SU-DHL-6 (cell line): ENCODE results near the gene SBK3.

Source experiments
- H2AFZ ChIP-seq: fragments of 200-600 bp; sonication (generic); 2 replicates; pipeline ENCODE4 v1.6.1; 2014; ENCODE audit warnings: low read depth, mild to moderate bottlenecking, moderate library complexity, mixed read lengths, antibody characterized with exemption, low read length; ENCODE audit not compliant: severe bottlenecking
- H3F3A ChIP-seq: fragments of 200-600 bp; shearing (Covaris generic); 2 replicates; pipeline ENCODE4 v1.6.0; 2016; ENCODE audit warnings: antibody characterized with exemption, mild to moderate bottlenecking; ENCODE audit not compliant: insufficient read depth
- H3K27ac ChIP-seq: fragments of 200-600 bp; sonication (generic); 2 replicates; pipeline ENCODE4 v1.5.1; 2016; ENCODE audit warnings: low read depth, mild to moderate bottlenecking, low read length, moderate library complexity, mixed read lengths
- H3K27me3 ChIP-seq: fragments of 200-600 bp; sonication (generic), shearing (Covaris generic); 2 replicates; pipeline ENCODE4 v1.6.0; 2014; ENCODE audit warnings: mild to moderate bottlenecking, low read length
- H3K36me3 ChIP-seq: fragments of 200-600 bp; sonication (generic); 2 replicates; pipeline ENCODE4 v1.6.1; 2014; ENCODE audit warnings: mild to moderate bottlenecking, low read length, mixed read lengths
- H3K4me2 ChIP-seq: fragments of 300-600, 200-600 bp; shearing (Covaris generic), sonication (generic); 2 replicates; pipeline ENCODE4 v1.6.0; 2014; ENCODE audit warnings: low read length, low read depth, mild to moderate bottlenecking; ENCODE audit not compliant: poor library complexity, severe bottlenecking
- H3K4me3 ChIP-seq: fragments of 200-600 bp; sonication (generic); 2 replicates; pipeline ENCODE4 v1.5.1; 2014; ENCODE audit warnings: antibody characterized with exemption, low read length, mild to moderate bottlenecking, mixed read lengths; ENCODE audit not compliant: insufficient read depth, poor library complexity, severe bottlenecking
- H3K79me2 ChIP-seq: fragments of 200-600 bp; sonication (generic); 2 replicates; pipeline ENCODE4 v1.6.1; 2014; ENCODE audit warnings: mild to moderate bottlenecking, low read length, moderate library complexity; ENCODE audit not compliant: insufficient read depth
- H3K9ac ChIP-seq: fragments of 200-600 bp; sonication (generic); 2 replicates; pipeline ENCODE4 v1.7.0; 2014; ENCODE audit warnings: mild to moderate bottlenecking, low read length
- H3K9me2 ChIP-seq: fragments of 200-600 bp; sonication (generic); replicated peaks from 2 replicates; pipeline ENCODE4 v1.6.1; 2014; ENCODE audit warnings: low read length; ENCODE audit not compliant: insufficient read depth
- H3K9me3 ChIP-seq: fragments of 200-600 bp; sonication (generic); 2 replicates; pipeline ENCODE4 v1.6.1; 2014; ENCODE audit warnings: low read length, mixed read lengths; ENCODE audit not compliant: insufficient read depth
- H4K20me1 ChIP-seq: fragments of 200-600 bp; sonication (generic); 2 replicates; pipeline ENCODE4 v1.6.1; 2014; ENCODE audit warnings: low read depth, mild to moderate bottlenecking, antibody characterized with exemption, low read length, moderate library complexity, mixed read lengths
- EZH2phosphoT487 ChIP-seq: fragments of 200-600 bp; sonication (generic), shearing (Covaris generic); conservative IDR thresholded peaks from 2 replicates; pipeline ENCODE4 v1.6.1; 2018; ENCODE audit warnings: mild to moderate bottlenecking, antibody characterized with exemption, low read length, moderate library complexity, mixed read lengths
- TF ChIP-seq, protein P1 (sequence below): fragments of 200-600 bp; sonication (generic); IDR thresholded peaks from one replicate; pipeline ENCODE4 v1.5.1; 2017; ENCODE audit warnings: antibody characterized with exemption, mild to moderate bottlenecking, low read length, moderate library complexity; ENCODE audit not compliant: insufficient read depth, poor library complexity, severe bottlenecking

The SBK3 gene

DNA sequence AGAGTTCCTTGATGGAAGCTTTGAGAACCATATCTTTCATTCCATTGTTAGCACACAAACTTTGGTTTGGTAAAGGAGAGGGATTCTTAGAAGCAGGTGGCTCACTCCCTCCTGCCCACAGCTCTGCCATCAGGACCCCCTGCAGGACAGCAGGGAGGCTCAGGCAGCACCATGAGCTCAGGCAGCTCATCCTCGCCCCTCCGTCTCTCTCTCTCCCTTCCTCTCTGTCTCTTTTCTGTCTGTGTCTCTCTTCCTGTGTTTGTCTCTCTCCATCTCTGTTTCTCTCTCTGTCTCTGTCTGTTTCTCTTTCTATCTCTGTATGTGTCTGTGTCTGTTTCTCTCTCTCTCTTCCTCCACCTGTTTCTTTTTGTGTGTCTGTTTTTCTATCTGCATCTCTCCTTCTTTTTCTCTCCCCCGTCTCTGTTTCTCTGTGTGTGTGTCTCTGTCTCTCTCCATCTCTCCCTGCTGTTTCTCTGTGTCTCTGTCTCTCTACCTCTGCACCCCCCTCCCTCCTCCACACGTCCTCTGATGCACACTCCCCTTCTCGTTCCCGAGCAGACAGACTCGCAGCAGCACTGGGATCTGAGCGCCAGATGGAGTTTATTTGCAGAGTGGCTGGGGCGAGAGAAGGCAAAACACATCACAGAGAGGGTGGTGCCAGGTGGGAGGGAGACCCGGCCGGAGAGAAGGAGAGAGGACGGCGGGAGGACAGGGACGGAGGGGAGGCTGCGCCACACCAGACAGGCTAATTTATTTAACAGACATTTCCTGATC, 17.1 kb downstream of the SBK3 start:
- H3K9me2 ChIP-seq, result no peaks in the 10 kb centered on the region
- no peaks in the 10 kb centered on the region for H3F3A ChIP-seq
- H3K27ac ChIP-seq, result no peak overlapping the region
- no peaks in the 10 kb centered on the region for H3K79me2 ChIP-seq
- no peaks in the 10 kb centered on the region for H3K9me3 ChIP-seq
- no peak for TF ChIP-seq EZH2phosphoT487
- TF ChIP-seq, protein P1, sequence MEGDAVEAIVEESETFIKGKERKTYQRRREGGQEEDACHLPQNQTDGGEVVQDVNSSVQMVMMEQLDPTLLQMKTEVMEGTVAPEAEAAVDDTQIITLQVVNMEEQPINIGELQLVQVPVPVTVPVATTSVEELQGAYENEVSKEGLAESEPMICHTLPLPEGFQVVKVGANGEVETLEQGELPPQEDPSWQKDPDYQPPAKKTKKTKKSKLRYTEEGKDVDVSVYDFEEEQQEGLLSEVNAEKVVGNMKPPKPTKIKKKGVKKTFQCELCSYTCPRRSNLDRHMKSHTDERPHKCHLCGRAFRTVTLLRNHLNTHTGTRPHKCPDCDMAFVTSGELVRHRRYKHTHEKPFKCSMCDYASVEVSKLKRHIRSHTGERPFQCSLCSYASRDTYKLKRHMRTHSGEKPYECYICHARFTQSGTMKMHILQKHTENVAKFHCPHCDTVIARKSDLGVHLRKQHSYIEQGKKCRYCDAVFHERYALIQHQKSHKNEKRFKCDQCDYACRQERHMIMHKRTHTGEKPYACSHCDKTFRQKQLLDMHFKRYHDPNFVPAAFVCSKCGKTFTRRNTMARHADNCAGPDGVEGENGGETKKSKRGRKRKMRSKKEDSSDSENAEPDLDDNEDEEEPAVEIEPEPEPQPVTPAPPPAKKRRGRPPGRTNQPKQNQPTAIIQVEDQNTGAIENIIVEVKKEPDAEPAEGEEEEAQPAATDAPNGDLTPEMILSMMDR, result no peak
- no peak overlapping the region for H2AFZ ChIP-seq
- H3K4me2 ChIP-seq, result no peak overlapping the region
- no peaks in the 10 kb centered on the region for H3K36me3 ChIP-seq
- H3K27me3 ChIP-seq, result no peaks in the 10 kb centered on the region
- H4K20me1 ChIP-seq, result no peaks in the 10 kb centered on the region
- H3K9ac ChIP-seq, result no peak overlapping the region
- H3K4me3 ChIP-seq, result no peak overlapping the region

DNA sequence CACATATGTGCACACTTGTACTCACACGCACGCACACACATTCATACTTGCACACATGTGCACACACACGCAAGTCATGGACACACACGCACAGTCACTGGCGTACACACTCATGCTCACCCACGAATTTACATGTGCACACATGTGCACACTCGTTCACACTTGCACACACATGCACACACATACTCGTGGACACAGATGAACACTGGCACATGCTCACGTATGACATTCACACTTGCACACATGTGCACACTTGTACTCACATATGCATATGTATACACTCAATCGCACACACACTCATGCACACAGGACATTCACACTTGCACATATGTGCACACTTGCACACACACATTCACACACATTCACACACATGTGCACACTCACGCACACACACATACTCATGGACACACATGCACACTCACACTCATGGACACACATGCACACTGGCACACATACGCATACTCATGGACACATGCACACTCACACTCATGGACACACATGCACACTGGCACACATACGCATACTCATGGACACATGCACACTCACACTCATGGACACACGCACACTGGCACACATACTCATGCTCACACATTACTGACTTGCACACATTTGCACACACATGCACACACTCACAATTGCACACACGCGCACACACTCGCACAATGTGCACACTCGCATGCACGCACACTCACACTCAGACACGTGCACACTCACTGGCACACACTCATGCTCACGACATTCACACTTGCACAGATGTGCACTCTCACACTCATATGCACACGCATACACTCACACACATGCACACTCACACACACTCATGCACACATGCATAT, 17.9 kb downstream of the SBK3 start:
- Histone ChIP-seq H3K27me3 (no peaks in the 10 kb centered on the region), H4K20me1 (no peaks in the 10 kb centered on the region), H3K36me3 (no peaks in the 10 kb centered on the region), H2AFZ (no peak overlapping the region), H3K27ac (no peak overlapping the region), H3K9ac (no peak overlapping the region), H3K4me2 (no peak overlapping the region), H3K9me3 (no peaks in the 10 kb centered on the region), H3K4me3 (no peak overlapping the region), H3F3A (no peaks in the 10 kb centered on the region), H3K79me2 (no peaks in the 10 kb centered on the region), H3K9me2 (no peaks in the 10 kb centered on the region)
- TF ChIP-seq, protein P1, result no peak
- no peak for TF ChIP-seq EZH2phosphoT487

DNA sequence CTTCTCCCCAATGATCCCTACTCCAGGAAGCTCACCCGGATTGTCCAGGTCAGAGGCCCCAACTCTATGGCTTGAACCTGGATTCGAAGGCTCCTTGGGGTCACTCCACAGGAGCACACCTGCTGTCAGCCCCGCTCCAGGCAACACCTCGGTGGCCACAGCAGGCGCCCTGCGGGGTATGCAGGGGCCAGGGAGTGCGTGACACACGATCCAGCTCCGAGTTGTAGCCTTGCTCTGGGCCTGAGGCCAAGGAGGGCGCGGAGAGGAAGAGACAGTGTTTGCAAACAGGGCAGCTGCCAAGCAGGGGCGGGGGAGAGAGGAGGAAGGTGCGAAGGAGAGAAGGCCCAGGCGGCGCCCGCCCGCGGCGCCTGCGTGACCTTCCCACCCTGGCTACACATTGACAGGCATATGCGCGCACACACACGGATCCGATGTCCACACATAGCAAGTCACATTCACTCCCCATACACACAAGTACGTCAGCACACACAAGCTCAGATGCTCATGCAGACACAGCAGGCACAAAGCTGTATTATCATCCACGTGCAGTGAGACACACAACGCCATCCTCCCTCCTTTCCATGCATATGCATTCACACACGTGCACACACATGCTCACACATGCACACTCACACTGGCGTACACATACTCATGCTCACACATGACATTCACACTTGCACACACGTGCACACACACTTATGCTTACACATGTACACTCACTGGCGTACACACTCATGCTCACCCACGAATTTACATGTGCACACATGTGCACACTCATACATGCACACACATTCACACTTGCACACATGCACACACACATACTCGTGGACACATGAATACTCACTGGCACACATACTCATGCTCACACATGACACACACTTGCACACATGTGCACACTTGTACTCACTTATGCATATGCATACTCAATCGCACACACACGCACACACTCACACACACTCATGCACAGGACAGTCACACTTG, 18.8 kb downstream of the SBK3 start:
- TF ChIP-seq, protein P1, result no peak
- TF ChIP-seq EZH2phosphoT487, result no peak
- Histone ChIP-seq H3F3A (no peaks in the 10 kb centered on the region), H3K9me2 (no peaks in the 10 kb centered on the region), H3K9me3 (no peaks in the 10 kb centered on the region), H2AFZ (no peak overlapping the region), H3K36me3 (no peaks in the 10 kb centered on the region), H3K4me2 (no peak overlapping the region), H3K9ac (no peak overlapping the region), H3K79me2 (no peaks in the 10 kb centered on the region), H3K27ac (no peak overlapping the region), H3K27me3 (no peaks in the 10 kb centered on the region), H4K20me1 (no peaks in the 10 kb centered on the region), H3K4me3 (no peak overlapping the region)
